AG09309 (cell line): ENCODE results near the gene CASK.
"Not testable (repeated sequence)": the region's sequence is repeated elsewhere in the genome, so short reads cannot be mapped to it uniquely, and the experiment has no call there.

ENCODE experiments used
- DNase-seq: peaks from one replicate; pipeline ENCODE4 v3.0.0-alpha.2; 2010; ENCODE audit warnings: low read depth
- H3K4me3 ChIP-seq: 2 replicates; pipeline ENCODE4 v1.5.1; 2011; ENCODE audit warnings: mild to moderate bottlenecking, low read depth, low read length, moderate library complexity; ENCODE audit not compliant: control insufficient read depth
- TF ChIP-seq, protein P1 (sequence below): IDR thresholded peaks from 2 replicates; pipeline ENCODE4 v1.5.1; 2011; ENCODE audit warnings: mild to moderate bottlenecking, low read depth, low read length, inconsistent platforms; ENCODE audit not compliant: insufficient read depth, control insufficient read depth; ENCODE audit errors: missing control alignments

The CASK gene

DNA sequence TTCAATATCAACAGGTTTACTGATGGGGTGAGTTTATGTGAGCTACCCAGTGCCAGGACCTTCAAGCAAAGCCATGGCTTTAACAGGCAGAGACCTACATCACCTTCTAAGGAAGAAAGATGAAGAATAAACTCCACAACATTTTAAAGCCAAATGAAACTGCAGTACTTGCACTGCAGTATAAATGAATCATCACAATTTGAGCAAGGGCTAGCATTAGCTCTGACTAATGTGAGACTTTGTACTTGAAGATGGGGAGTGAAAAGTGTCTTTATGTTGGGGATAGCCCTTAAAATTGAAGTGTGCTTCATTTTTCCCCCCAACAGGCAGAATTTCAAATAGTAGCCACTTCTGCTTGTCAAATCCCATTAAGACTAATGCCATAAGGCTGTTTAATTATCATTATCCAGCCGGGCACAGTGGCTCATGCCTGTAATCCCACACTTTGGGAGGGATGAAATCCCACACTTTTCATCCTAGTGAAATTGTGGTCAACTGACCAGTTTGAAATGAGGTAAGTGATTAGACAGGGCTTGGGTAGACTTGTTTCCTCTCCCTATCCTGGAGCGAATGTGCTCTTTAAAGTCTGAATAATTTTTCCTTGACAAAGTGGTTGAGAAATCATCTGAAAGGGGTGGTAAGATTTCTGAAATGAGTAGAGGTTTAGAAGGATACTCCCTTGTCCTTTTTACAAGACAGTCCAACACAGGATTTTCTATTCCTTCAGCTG is 261.8 kb downstream of the CASK start:
- TF ChIP-seq, protein P1, sequence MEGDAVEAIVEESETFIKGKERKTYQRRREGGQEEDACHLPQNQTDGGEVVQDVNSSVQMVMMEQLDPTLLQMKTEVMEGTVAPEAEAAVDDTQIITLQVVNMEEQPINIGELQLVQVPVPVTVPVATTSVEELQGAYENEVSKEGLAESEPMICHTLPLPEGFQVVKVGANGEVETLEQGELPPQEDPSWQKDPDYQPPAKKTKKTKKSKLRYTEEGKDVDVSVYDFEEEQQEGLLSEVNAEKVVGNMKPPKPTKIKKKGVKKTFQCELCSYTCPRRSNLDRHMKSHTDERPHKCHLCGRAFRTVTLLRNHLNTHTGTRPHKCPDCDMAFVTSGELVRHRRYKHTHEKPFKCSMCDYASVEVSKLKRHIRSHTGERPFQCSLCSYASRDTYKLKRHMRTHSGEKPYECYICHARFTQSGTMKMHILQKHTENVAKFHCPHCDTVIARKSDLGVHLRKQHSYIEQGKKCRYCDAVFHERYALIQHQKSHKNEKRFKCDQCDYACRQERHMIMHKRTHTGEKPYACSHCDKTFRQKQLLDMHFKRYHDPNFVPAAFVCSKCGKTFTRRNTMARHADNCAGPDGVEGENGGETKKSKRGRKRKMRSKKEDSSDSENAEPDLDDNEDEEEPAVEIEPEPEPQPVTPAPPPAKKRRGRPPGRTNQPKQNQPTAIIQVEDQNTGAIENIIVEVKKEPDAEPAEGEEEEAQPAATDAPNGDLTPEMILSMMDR: no peak
- no peak overlapping the region for H3K4me3 ChIP-seq
- DNase-seq: no peak

DNA sequence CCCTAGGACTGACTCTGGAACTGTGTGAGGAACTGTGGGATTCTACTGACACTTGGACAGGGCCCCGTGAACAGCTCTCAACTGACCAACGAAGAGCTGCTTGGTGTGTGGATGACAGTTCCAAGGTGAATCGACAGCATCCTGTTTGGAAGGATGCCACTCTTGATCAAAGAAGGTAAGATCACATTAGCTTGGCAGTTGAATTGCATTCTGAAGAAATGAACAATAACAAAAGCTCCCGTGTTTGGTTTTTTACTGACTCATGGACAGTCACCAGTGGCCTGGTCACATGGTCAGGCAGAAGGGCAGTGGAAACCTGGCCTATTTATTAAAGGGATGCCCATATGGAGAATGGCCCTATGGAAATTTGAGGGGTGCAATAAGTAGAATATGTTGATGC is 267.7 kb downstream of the CASK start:
- TF ChIP-seq, protein P1: no peak
- H3K4me3 ChIP-seq: no peak overlapping the region
- DNase-seq: no peak

- no peak overlapping the region for H3K4me3 ChIP-seq
- DNase-seq: no peak
- TF ChIP-seq, protein P1: no peak
These were observed 268.3 kb downstream of the CASK start for GRCh38 chrX:41655101-41655500.

DNA sequence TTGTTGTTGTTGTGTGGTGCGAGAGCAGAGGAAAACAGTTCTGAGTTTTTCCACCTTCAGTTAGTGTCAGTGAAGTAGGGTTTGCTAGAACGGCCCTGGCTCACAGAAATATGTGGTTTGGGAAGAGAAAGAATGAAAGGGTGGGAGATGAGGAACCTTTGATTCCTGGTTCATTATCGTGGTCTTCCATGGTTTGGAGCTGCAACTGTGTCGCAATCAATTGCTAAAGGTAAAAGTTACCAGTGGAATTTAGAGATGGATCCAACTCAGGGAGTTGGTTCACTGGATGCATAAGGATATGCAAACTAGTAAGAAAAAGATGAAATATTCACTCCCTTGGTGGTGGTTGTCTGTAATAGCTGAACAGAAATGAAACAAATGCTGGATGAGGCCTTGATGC is 270.2 kb downstream of the CASK start:
- TF ChIP-seq, protein P1: no peak
- no peak for DNase-seq
- H3K4me3 ChIP-seq: no peak overlapping the region

DNA sequence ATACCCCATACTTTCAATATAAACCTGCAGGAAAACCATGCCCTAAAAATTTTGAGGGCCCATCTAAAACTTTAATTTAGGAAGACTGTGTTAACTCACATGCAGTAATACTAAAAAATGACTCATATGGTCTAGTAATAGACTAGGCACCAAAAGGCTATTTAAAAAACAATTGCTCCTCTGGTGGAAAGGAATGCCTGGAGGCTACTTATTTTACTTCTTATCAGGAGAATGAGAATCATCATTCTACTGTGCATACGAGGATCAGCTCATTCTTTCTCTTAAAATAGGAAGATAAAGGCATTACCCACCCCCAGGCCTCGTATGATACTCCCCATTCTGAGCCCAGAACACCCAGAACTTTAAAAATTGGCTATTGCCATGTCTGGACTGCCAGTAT is 277.2 kb downstream of the CASK start:
- H3K4me3 ChIP-seq, DNase-seq: not testable (repeated sequence)

GRCh38 chrX:41634284-41634683 is 289.1 kb downstream of the CASK start:
- TF ChIP-seq, protein P1: no peak
- DNase-seq: no peak
- no peak overlapping the region for H3K4me3 ChIP-seq

DNA sequence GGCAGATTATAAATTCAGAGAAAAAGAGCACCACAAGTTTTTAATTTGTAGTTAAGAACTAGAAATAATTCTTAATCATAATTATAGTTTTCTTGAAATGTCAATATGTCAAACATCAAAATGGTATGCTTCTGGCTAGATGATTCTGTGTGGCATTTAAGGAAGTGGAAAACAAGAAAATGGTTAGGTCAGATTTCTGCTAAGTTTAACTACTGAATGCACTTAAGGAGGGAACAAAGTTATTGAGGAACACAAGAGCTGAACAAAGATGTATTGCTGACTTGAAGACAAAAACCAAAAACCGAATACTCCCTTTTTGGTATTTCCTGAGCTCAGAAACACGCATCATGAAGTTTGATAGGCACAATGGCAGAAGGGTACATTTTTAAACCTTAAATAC is 293.3 kb downstream of the CASK start:
- no peak for DNase-seq
- TF ChIP-seq, protein P1: no peak
- no peak overlapping the region for H3K4me3 ChIP-seq
